Neuronal stem cell (in vitro differentiated cells): ENCODE measurements around the gene EI24.
"Not testable (repeated sequence)": the region's sequence is repeated elsewhere in the genome, so short reads cannot be mapped to it uniquely, and the experiment has no call there.

Experiments used
- DNase-seq: peaks from one replicate; pipeline ENCODE4 v3.0.0-alpha.2; 2013; ENCODE audit warnings: low spot score
- H2AFZ ChIP-seq: one replicate; pipeline ENCODE4 v1.6.1; 2013; ENCODE audit warnings: mild to moderate bottlenecking, low read length, inconsistent platforms
- H2AK5ac ChIP-seq: 2 replicates; pipeline ENCODE4 v1.6.1; 2013; ENCODE audit warnings: low read depth, mild to moderate bottlenecking, inconsistent platforms, low read length, moderate library complexity, mixed read lengths
- H2BK120ac ChIP-seq: 2 replicates; pipeline ENCODE4 v1.6.1; 2013; ENCODE audit warnings: low read depth, mild to moderate bottlenecking, inconsistent platforms, low read length, moderate library complexity, mixed read lengths
- H2BK12ac ChIP-seq: one replicate; pipeline ENCODE4 v1.6.1; 2013; ENCODE audit warnings: low read length, inconsistent platforms
- H2BK15ac ChIP-seq: 2 replicates; pipeline ENCODE4 v1.6.1; 2013; ENCODE audit warnings: mild to moderate bottlenecking, low read length, inconsistent platforms, mixed read lengths
- H2BK5ac ChIP-seq: one replicate; pipeline ENCODE4 v1.6.1; 2013; ENCODE audit warnings: inconsistent platforms, mild to moderate bottlenecking, low read length, moderate library complexity
- H3K14ac ChIP-seq: one replicate; pipeline ENCODE4 v1.6.1; 2013; ENCODE audit warnings: low read length, inconsistent platforms
- H3K18ac ChIP-seq: 2 replicates; pipeline ENCODE4 v1.6.1; 2013; ENCODE audit warnings: low read length, inconsistent platforms
- H3K23ac ChIP-seq: 2 replicates; pipeline ENCODE4 v1.6.1; 2013; ENCODE audit warnings: low read depth, mild to moderate bottlenecking, mixed read lengths, low read length, inconsistent platforms; ENCODE audit not compliant: poor library complexity
- H3K27ac ChIP-seq: replicated peaks from 3 replicates; pipeline ENCODE4 v1.5.1; 2013; ENCODE audit warnings: low read length, inconsistent platforms
- H3K27me3 ChIP-seq, 3 experiments: 2 replicates each; pipeline ENCODE4 v1.6.1; 2013; ENCODE audit warnings: low read length in 3 of 3, mild to moderate bottlenecking in 2 of 3, inconsistent platforms in 1 of 3, low read depth in 1 of 3, mixed read lengths in 1 of 3, moderate library complexity in 1 of 3; ENCODE audit not compliant: control insufficient read depth in 3 of 3, insufficient read depth in 3 of 3
- H3K36me3 ChIP-seq, 2 donors: replicated peaks in 1 of 2; 2 replicates each; pipeline ENCODE4 v1.6.1; 2013; ENCODE audit warnings: low read length in 2 of 2; ENCODE audit not compliant: control insufficient read depth in 2 of 2, insufficient read depth in 2 of 2
- H3K4ac ChIP-seq: 2 replicates; pipeline ENCODE4 v1.6.1; 2013; ENCODE audit warnings: inconsistent platforms, mild to moderate bottlenecking, low read length, moderate library complexity
- H3K4me1 ChIP-seq, 2 donors: 1 replicate in 1 of 2; 2 replicates in 1 of 2; pipeline ENCODE4 v1.6.1; 2013; ENCODE audit warnings: low read length in 2 of 2, low read depth in 1 of 2; ENCODE audit not compliant: control insufficient read depth in 2 of 2, insufficient read depth in 1 of 2
- H3K4me2 ChIP-seq: one replicate; pipeline ENCODE4 v1.6.1; 2013; ENCODE audit warnings: mild to moderate bottlenecking, low read length, inconsistent platforms; ENCODE audit not compliant: insufficient read depth, poor library complexity, severe bottlenecking
- H3K4me3 ChIP-seq, 2 donors: 2 replicates each; pipeline ENCODE4 v1.5.1; 2013; ENCODE audit warnings: low read length in 2 of 2, mild to moderate bottlenecking in 2 of 2, inconsistent platforms in 1 of 2, moderate library complexity in 1 of 2
- H3K79me1 ChIP-seq: one replicate; pipeline ENCODE4 v1.6.1; 2013; ENCODE audit warnings: low read depth, mild to moderate bottlenecking, inconsistent platforms, low read length, moderate library complexity
- H3K9ac ChIP-seq: one replicate; pipeline ENCODE4 v1.6.1; 2013; ENCODE audit warnings: mild to moderate bottlenecking, low read depth, low read length, inconsistent platforms; ENCODE audit not compliant: poor library complexity
- H3K9me3 ChIP-seq, 2 donors: replicated peaks in 1 of 2; 2 replicates each; pipeline versions ENCODE3 to v1.6.1; 2013; ENCODE audit warnings: low read length in 2 of 2, mild to moderate bottlenecking in 2 of 2, inconsistent platforms in 1 of 2, low read depth in 1 of 2, mixed read lengths in 1 of 2, moderate library complexity in 1 of 2; ENCODE audit not compliant: control insufficient read depth in 2 of 2, insufficient read depth in 1 of 2
- H4K8ac ChIP-seq: one replicate; pipeline ENCODE4 v1.6.1; 2013; ENCODE audit warnings: low read depth, mild to moderate bottlenecking, inconsistent platforms, low read length, moderate library complexity
- H4K91ac ChIP-seq: one replicate; pipeline ENCODE4 v1.6.1; 2013; ENCODE audit warnings: low read length, low read depth, mild to moderate bottlenecking, inconsistent platforms; ENCODE audit not compliant: poor library complexity
- WGBS, 2 donors: extraction: QIAGEN DNeasy Blood & Tissue Kit; methylation state at CpG; one replicate each; pipeline ENCODE4 v1.1.7; 2013; ENCODE audit warnings: missing lambda C conversion rate in 2 of 2, mixed read lengths in 1 of 2; ENCODE audit not compliant: insufficient read length in 2 of 2, insufficient replicate concordance in 1 of 2; ENCODE audit errors: extremely low coverage in 2 of 2; 5-methylcytosine and 5-hydroxymethylcytosine counted together

EI24 gene

DNA sequence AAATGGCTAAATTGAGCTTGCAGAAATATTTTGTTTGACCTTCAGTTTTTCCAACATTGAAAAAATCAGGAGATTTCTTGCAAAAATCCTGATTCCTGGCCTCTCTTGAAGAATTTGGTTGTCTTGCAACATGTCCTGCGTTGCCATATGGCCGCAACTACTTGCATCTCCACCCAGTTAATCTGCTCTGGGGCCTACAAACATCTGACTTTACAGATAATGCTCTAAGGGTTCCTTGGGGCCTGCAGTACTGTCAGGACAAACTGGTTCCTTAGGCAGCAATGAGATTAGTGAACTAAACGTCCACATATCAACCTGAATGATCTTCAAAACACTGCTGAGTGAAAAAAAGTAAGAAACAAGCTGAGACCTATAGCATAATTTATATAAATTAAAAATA, 36.6 kb upstream of the EI24 start:
- Histone ChIP-seq H2AK5ac (no peak overlapping the region), H4K8ac (no peak overlapping the region), H4K91ac (no peak overlapping the region), H3K4me2 (no peak overlapping the region), H2BK120ac (no peak overlapping the region), H3K18ac (no peak overlapping the region), H2BK12ac (no peak overlapping the region), H3K27ac (no peak overlapping the region), H3K9ac (no peak overlapping the region), H2AFZ (no peak overlapping the region), H3K23ac (no peak overlapping the region), H3K14ac (no peak overlapping the region), H2BK5ac (no peak overlapping the region), H3K27me3 (no peaks in the 10 kb centered on the region), H3K36me3 (no peaks in the 10 kb centered on the region), H3K9me3 (no peaks in the 10 kb centered on the region), H3K79me1 (no peaks in the 10 kb centered on the region), H3K4me3 (no peak overlapping the region), H2BK15ac (no peak overlapping the region), H3K4ac (no peak overlapping the region), H3K4me1 (no peaks in the 10 kb centered on the region)
- WGBS, 2 donors: no CpG with 5 or more reads among the region's 3 CpGs
- DNase-seq: no peak

GRCh38 chr11:125535585-125535984, 33.7 kb upstream of the EI24 start:
- H3K27me3 ChIP-seq: no peaks in the 10 kb centered on the region
- H2BK12ac ChIP-seq: no peak overlapping the region
- no peaks in the 10 kb centered on the region for H3K4me1 ChIP-seq
- H3K79me1 ChIP-seq: no peaks in the 10 kb centered on the region
- no peak overlapping the region for H3K9ac ChIP-seq
- no peak overlapping the region for H2AK5ac ChIP-seq
- WGBS, 2 donors: no CpG with 5 or more reads among the region's 1 CpG
- no peaks in the 10 kb centered on the region for H3K9me3 ChIP-seq
- H4K8ac ChIP-seq: no peak overlapping the region
- H2AFZ ChIP-seq: no peak overlapping the region
- H3K27ac ChIP-seq: no peak overlapping the region
- no peak overlapping the region for H2BK120ac ChIP-seq
- H3K4me2 ChIP-seq: no peak overlapping the region
- no peak overlapping the region for H2BK15ac ChIP-seq
- no peak overlapping the region for H3K23ac ChIP-seq
- DNase-seq: no peak
- H3K36me3 ChIP-seq: no peaks in the 10 kb centered on the region
- H3K4me3 ChIP-seq: no peak overlapping the region
- H3K18ac ChIP-seq: no peak overlapping the region
- no peak overlapping the region for H4K91ac ChIP-seq
- H3K4ac ChIP-seq: no peak overlapping the region
- no peak overlapping the region for H2BK5ac ChIP-seq
- H3K14ac ChIP-seq: no peak overlapping the region

DNA sequence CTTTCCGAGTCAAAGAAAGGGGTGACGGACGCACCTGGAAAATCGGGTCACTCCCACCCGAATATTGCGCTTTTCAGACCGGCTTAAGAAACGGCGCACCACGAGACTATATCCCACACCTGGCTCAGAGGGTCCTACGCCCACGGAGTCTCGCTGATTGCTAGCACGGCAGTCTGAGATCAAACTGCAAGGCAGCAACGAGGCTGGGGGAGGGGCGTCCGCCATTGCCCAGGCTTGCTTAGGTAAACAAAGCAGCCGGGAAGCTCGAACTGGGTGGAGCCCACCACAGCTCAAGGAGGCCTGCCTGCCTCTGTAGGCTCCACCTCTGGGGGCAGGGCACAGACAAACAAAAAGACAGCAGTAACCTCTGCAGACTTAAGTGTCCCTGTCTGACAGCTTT, 32.4 kb upstream of the EI24 start:
- H3K23ac ChIP-seq: not testable (repeated sequence)

GRCh38 chr11:125542709-125543108, 26.6 kb upstream of the EI24 start:
- no peak overlapping the region for H3K18ac ChIP-seq
- no peaks in the 10 kb centered on the region for H3K27me3 ChIP-seq
- DNase-seq: no peak
- no peak overlapping the region for H4K91ac ChIP-seq
- H4K8ac ChIP-seq: no peak overlapping the region
- H2AFZ ChIP-seq: no peak overlapping the region
- H3K4me2 ChIP-seq: no peak overlapping the region
- no peak overlapping the region for H2BK120ac ChIP-seq
- no peak overlapping the region for H2BK15ac ChIP-seq
- H3K9me3 ChIP-seq: peaks cover 8 to 10% of the 10 kb centered on the region in 2 donors
- no peaks in the 10 kb centered on the region for H3K4me1 ChIP-seq
- H2AK5ac ChIP-seq: no peak overlapping the region
- no peak overlapping the region for H3K23ac ChIP-seq
- no peaks in the 10 kb centered on the region for H3K79me1 ChIP-seq
- H2BK12ac ChIP-seq: no peak overlapping the region
- H3K4me3 ChIP-seq: no peak overlapping the region
- H2BK5ac ChIP-seq: no peak overlapping the region
- H3K36me3 ChIP-seq: no peaks in the 10 kb centered on the region
- H3K14ac ChIP-seq: no peak overlapping the region
- no peak overlapping the region for H3K27ac ChIP-seq
- no peak overlapping the region for H3K9ac ChIP-seq
- no peak overlapping the region for H3K4ac ChIP-seq

More for the DNA sequence above, 32.4 kb upstream of the EI24 start:
- H3K4me2 ChIP-seq, H2AFZ ChIP-seq, H3K14ac ChIP-seq, H3K18ac ChIP-seq, H3K4ac ChIP-seq, H2BK15ac ChIP-seq, H2BK5ac ChIP-seq, H2BK120ac ChIP-seq, H2BK12ac ChIP-seq, H3K36me3 ChIP-seq, H3K79me1 ChIP-seq, DNase-seq, H4K91ac ChIP-seq, H2AK5ac ChIP-seq, H3K4me3 ChIP-seq, H4K8ac ChIP-seq, H3K27ac ChIP-seq, H3K9me3 ChIP-seq, H3K4me1 ChIP-seq, H3K9ac ChIP-seq, H3K27me3 ChIP-seq: not testable (repeated sequence)
- no CpG with 5 or more reads among the region's 19 CpGs for WGBS, 2 donors
